Kidney epithelial cell (primary cell): ENCODE measurements around the gene BICDL1. TPM values are rescaled to one million over a fixed set of nuclear protein-coding genes. Genes with fewer than 3 reads are reported as not detected.

ENCODE experiments used
- DNase-seq: peaks from one replicate; pipeline ENCODE4 v3.0.0-alpha.2; 2010; ENCODE audit warnings: low read depth
- H3K27me3 ChIP-seq: 2 replicates; pipeline ENCODE4 v1.6.0; 2011; ENCODE audit warnings: low read length; ENCODE audit not compliant: control insufficient read depth, insufficient read depth
- H3K36me3 ChIP-seq: 2 replicates; pipeline ENCODE4 v1.5.1; 2011; ENCODE audit warnings: low read length; ENCODE audit not compliant: control insufficient read depth, insufficient read depth
- H3K4me3 ChIP-seq: 2 replicates; pipeline ENCODE4 v1.5.1; 2011; ENCODE audit warnings: low read depth, mild to moderate bottlenecking, control low read depth, low read length
- total RNA-seq: library from RNA; depleted of rRNA; stranded (reverse); fragments of >200 nt; gene quantifications from 2 replicates; pipeline ENCODE4 v1.2.3, GENCODE V29; 2015
- TF ChIP-seq, protein P1 (sequence below): IDR thresholded peaks from 2 replicates; pipeline ENCODE4 v1.5.1; 2011; ENCODE audit warnings: mild to moderate bottlenecking, moderate library complexity, low read length, control low read depth, inconsistent platforms; ENCODE audit not compliant: insufficient read depth, poor library complexity, severe bottlenecking

The BICDL1 gene
- total RNA-seq, 1 donor from 2014 or later: 9.2 TPM

DNA sequence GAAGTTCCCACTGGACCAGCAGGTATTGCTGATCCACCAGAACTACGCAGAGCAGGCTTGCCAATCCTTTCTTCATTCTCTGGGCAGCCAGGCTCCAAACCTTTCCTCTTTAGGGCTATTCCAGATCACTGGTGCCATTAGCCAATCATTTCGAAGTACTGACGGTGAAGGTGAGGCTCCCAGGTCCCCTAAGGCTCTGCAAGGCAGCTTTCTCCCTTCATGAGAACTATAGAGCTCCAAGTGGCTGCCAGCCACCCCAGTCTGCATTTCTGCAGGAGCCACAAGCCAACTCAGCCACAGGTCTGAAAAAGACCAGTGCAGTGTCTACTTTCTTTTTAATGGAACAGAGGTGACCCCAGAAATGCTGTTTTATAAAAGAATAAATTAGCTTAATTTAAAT, 78.9 kb downstream of the BICDL1 start:
- H3K4me3 ChIP-seq: no peak overlapping the region
- H3K27me3 ChIP-seq: no peaks in the 10 kb centered on the region
- no peak for DNase-seq
- no peaks in the 10 kb centered on the region for H3K36me3 ChIP-seq
- TF ChIP-seq, protein P1, sequence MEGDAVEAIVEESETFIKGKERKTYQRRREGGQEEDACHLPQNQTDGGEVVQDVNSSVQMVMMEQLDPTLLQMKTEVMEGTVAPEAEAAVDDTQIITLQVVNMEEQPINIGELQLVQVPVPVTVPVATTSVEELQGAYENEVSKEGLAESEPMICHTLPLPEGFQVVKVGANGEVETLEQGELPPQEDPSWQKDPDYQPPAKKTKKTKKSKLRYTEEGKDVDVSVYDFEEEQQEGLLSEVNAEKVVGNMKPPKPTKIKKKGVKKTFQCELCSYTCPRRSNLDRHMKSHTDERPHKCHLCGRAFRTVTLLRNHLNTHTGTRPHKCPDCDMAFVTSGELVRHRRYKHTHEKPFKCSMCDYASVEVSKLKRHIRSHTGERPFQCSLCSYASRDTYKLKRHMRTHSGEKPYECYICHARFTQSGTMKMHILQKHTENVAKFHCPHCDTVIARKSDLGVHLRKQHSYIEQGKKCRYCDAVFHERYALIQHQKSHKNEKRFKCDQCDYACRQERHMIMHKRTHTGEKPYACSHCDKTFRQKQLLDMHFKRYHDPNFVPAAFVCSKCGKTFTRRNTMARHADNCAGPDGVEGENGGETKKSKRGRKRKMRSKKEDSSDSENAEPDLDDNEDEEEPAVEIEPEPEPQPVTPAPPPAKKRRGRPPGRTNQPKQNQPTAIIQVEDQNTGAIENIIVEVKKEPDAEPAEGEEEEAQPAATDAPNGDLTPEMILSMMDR: no peak

DNA sequence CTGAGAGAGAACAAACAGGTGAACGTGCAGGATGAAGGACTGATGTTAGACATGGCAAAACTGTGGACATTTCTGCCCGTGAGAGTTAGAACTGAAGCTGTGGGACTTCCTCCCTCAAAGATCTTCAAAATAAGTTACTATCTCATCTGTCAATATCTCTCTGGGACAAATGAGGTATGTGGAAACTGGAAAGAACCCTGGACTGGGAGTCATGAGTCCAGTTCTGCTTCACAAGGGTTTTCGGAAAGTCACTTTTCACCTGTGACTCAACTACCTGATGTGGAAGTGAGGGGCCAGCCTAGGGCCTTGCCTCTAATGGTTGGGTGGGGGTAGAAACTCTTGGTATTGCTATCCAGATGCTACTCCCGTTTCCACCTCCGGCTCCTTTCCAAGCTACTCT, 80.2 kb downstream of the BICDL1 start:
- Histone ChIP-seq H3K27me3 (no peaks in the 10 kb centered on the region), H3K4me3 (no peak overlapping the region), H3K36me3 (no peaks in the 10 kb centered on the region)
- TF ChIP-seq, protein P1: no peak
- DNase-seq: no peak

DNA sequence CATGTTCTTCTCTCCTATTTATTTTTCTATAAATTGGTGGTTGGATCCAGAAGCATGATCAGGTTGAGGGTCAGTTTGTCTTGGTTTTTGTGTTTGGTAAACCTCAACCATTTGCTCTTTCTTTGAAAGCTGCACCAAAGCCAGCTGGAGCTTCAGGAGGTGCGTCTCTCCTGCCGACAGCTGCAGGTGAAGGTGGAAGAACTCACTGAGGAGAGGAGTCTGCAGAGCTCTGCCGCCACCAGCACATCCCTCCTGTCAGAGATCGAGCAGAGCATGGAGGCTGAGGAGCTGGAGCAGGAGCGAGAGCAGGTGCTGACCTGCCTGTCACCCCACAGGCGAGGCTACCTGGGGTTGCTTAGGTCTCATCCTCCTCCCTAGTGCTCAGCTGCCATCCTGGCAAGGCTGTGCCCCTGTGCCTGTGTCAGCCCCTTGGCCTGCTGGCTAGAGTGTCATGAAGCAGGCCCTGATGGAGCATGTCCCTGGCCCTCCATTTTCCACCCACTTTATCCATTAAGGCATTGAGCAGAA, 82.5 kb downstream of the BICDL1 start:
- TF ChIP-seq, protein P1: no peak
- no peak for DNase-seq
- Histone ChIP-seq H3K27me3 (no peaks in the 10 kb centered on the region), H3K4me3 (no peak overlapping the region), H3K36me3 (no peaks in the 10 kb centered on the region)

DNA sequence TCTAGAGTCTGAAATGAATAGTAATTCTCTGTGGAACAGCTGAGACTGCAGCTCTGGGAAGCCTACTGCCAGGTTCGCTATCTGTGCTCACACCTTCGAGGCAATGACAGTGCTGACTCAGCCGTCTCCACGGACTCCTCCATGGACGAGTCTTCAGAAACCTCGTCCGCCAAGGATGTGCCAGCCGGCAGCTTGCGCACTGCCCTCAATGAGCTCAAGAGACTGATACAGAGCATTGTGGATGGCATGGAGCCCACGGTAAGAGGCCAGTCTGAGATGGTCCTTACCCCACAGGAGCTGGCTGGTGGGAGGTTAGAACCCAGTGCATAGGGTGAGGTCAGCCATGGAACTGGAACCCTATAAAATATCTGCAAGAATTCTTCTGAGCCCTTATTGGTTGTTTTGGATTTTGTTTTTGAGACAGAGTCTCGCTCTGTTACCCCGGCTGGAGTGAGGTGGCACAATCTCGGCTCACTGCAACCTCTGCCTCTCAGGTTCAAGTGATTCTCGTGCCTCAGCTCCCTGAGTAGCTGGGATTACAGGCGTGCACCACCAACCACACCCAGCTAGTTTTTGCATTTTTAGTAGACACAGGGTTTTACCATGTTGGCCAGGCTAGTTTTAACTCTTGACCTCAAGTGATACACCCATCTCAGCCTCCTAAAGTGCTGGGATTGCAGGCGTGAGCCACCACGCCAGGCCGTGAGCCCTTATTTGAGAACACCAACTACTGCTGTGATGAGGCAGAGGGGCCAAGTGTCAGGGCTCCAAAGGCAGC, 83.6 kb downstream of the BICDL1 start:
- no peak overlapping the region for H3K4me3 ChIP-seq
- H3K27me3 ChIP-seq: no peaks in the 10 kb centered on the region
- H3K36me3 ChIP-seq: no peaks in the 10 kb centered on the region
- TF ChIP-seq, protein P1: no peak
- DNase-seq: no peak

DNA sequence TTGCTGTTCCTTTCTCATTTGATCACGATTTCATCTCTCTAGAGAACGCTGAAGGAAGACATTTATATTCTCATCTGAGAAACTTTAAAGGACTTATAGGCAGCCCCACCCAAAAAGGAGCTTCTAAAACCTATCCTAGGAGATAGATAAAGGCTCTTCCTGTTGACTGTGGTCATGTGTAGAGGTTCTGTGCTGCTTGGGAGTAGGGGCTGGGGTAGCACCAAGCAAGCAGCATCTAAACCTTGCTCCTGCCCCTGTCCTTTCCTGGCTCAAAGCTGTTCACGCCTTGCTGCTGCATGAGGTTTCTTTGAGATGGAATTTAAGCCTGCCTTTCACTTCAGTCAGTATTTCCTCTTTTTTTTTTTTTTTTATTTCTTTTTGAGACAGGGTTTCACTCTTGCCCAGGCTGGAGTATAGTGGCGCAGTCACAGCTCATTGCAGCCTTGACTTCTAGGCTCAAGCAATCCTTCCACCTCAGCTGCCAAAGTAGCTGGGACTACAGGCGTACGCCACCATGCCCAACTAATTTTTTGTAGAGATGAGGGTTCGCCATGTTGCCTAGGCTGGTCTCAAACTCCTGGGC, 86.1 kb downstream of the BICDL1 start:
- Histone ChIP-seq H3K27me3 (no peaks in the 10 kb centered on the region), H3K36me3 (no peaks in the 10 kb centered on the region), H3K4me3 (no peak overlapping the region)
- TF ChIP-seq, protein P1: no peak
- DNase-seq: no peak
